HepG2 (cell line): ENCODE measurements around the gene AMZ1. TPM values are rescaled to one million over a fixed set of nuclear protein-coding genes. Genes with fewer than 3 reads are reported as not detected.

Source experiments
- HNF4G ChIP-seq, 2 experiments: sonication (generic) in 1 of 2; formaldehyde crosslinking in 1 of 2; IDR thresholded peaks; 2 replicates each; pipeline versions ENCODE4 v1.4.0 to v1.6.1; 2011 to 2020; ENCODE audit warnings: borderline replicate concordance in 2 of 2, low read depth in 2 of 2, mild to moderate bottlenecking in 2 of 2, low read length in 1 of 2, missing genetic modification reagents in 1 of 2, moderate library complexity in 1 of 2
- MLLT10 ChIP-seq: sonication (generic); formaldehyde crosslinking; IDR thresholded peaks from 2 replicates; pipeline ENCODE4 v1.4.0; 2020; ENCODE audit warnings: missing genetic modification reagents
- MTF1 ChIP-seq: sonication (generic); formaldehyde crosslinking; IDR thresholded peaks from 2 replicates; pipeline ENCODE4 v1.5.0; 2020; ENCODE audit warnings: missing genetic modification reagents
- SATB2 ChIP-seq: sonication (generic); formaldehyde crosslinking; IDR thresholded peaks from 2 replicates; pipeline ENCODE4 v1.5.0; 2020; ENCODE audit warnings: missing genetic modification reagents
- SMAD1 ChIP-seq: sonication (generic); formaldehyde crosslinking; IDR thresholded peaks from 2 replicates; pipeline ENCODE4 v1.4.0; 2020; ENCODE audit warnings: missing genetic modification reagents, low read depth, mild to moderate bottlenecking, borderline replicate concordance
- SYNCRIP ChIP-seq: fragments of 200-400 bp; formaldehyde crosslinking; IDR thresholded peaks from 2 replicates; pipeline ENCODE4 v1.6.1; 2018; ENCODE audit warnings: mild to moderate bottlenecking, low read depth, low read length; ENCODE audit not compliant: insufficient read depth
- TFDP1 ChIP-seq: IDR thresholded peaks from 2 replicates; pipeline ENCODE4 v1.6.1; 2016; ENCODE audit warnings: missing compliant biosample characterization, missing genetic modification reagents, borderline replicate concordance
- TRIM24 ChIP-seq: sonication (generic); formaldehyde crosslinking; IDR thresholded peaks from 2 replicates; pipeline ENCODE4 v1.8.0; 2022; ENCODE audit warnings: mild to moderate bottlenecking, missing genetic modification reagents
- ZKSCAN1 ChIP-seq: fragments of 150-350 bp; IDR thresholded peaks from 2 replicates; pipeline ENCODE4 v1.6.1; 2014; ENCODE audit warnings: low read length
- ZNF260 ChIP-seq: sonication (generic); formaldehyde crosslinking; IDR thresholded peaks from 2 replicates; pipeline ENCODE4 v1.4.0; 2020; ENCODE audit warnings: missing genetic modification reagents, low read depth, mild to moderate bottlenecking, borderline replicate concordance
- ZNF337 ChIP-seq: sonication (generic); formaldehyde crosslinking; IDR thresholded peaks from 2 replicates; pipeline ENCODE4 v1.5.1; 2020; ENCODE audit warnings: missing genetic modification reagents, low read depth, mild to moderate bottlenecking, borderline replicate concordance
- ZNF468 ChIP-seq: sonication (generic); formaldehyde crosslinking; IDR thresholded peaks from 2 replicates; pipeline ENCODE4 v1.8.0; 2022; ENCODE audit warnings: mild to moderate bottlenecking, moderate library complexity, missing genetic modification reagents
- ZNF703 ChIP-seq: sonication (generic); formaldehyde crosslinking; IDR thresholded peaks from 2 replicates; pipeline ENCODE4 v1.5.1; 2020; ENCODE audit warnings: missing genetic modification reagents, mild to moderate bottlenecking, moderate library complexity, borderline replicate concordance
- ZNF740 ChIP-seq: sonication (generic); formaldehyde crosslinking; IDR thresholded peaks from 2 replicates; pipeline ENCODE4 v1.4.0; 2020; ENCODE audit warnings: missing genetic modification reagents
- ZNF816 ChIP-seq: sonication (generic); formaldehyde crosslinking; IDR thresholded peaks from 2 replicates; pipeline ENCODE4 v1.8.0; 2022; ENCODE audit warnings: missing genetic modification reagents, mild to moderate bottlenecking, borderline replicate concordance
- polyA plus RNA-seq, 8 experiments: library from polyadenylated mRNA; depleted of rRNA in 3 of 8; stranded (reverse) in 7 of 8; unstranded in 1 of 8; fragments of >200 nt; fragmentation: Illumina TruSeq in 4 of 8; extraction: Trizol in 4 of 8; gene quantifications; 2 replicates each; pipeline versions ENCODE4 v1.2.1 to v1.2.3, GENCODE V29; 2011 to 2016; ENCODE audit warnings: low read depth in 4 of 8, missing spikeins in 1 of 8, mixed read lengths in 1 of 8; ENCODE audit not compliant: insufficient read depth in 1 of 8
- total RNA-seq, 5 experiments: library from RNA; depleted of rRNA; stranded (reverse); fragments of >200 nt; fragmentation: Illumina TruSeq; extraction: Trizol; gene quantifications; 2 replicates each; pipeline ENCODE4 v1.2.3, GENCODE V29; 2016; ENCODE audit warnings: low read depth in 1 of 5
- TF ChIP-seq, protein P1 (sequence below): sonication (generic); formaldehyde crosslinking; IDR thresholded peaks from 2 replicates; pipeline ENCODE4 v1.5.0; 2020; ENCODE audit warnings: missing genetic modification reagents
- TF ChIP-seq, protein P2 (sequence below): sonication (generic); formaldehyde crosslinking; IDR thresholded peaks from 2 replicates; pipeline ENCODE4 v1.4.0; 2020; ENCODE audit warnings: missing genetic modification reagents
- TF ChIP-seq, protein P3 (sequence below): sonication (generic); formaldehyde crosslinking; IDR thresholded peaks from 2 replicates; pipeline ENCODE4 v1.4.0; 2020; ENCODE audit warnings: missing genetic modification reagents, low read depth, mild to moderate bottlenecking, borderline replicate concordance

AMZ1 gene
- total and polyA plus RNA-seq, 2 of the 13 experiments (the other 11 are each of a cell fraction or from before 2014, with no cell fraction given), result 0.03 TPM; not detected in 1

GRCh38 chr7:2638224-2638991, 49.6 kb upstream of the AMZ1 start (continued):
- peak; percentile 82; the same call in 1 of the 2 replicates for TF ChIP-seq TFDP1
- TF ChIP-seq ZNF260 (CRISPR knock-in tag), result no peak
- TF ChIP-seq ZKSCAN1, result no peak
- TF ChIP-seq SYNCRIP, result no peak
- 0 out of 2 replicates have a peak, but pooled peaks have one; percentile 5 for TF ChIP-seq TRIM24
- 0 out of 2 replicates have a peak, but pooled peaks have one; percentile 57 for TF ChIP-seq SMAD1
- peak; percentile 64; the same call in 1 of the 2 replicates for TF ChIP-seq SATB2
- peak; percentile 89 for TF ChIP-seq ZNF816 (CRISPR knock-in tag)
- TF ChIP-seq, protein P1, sequence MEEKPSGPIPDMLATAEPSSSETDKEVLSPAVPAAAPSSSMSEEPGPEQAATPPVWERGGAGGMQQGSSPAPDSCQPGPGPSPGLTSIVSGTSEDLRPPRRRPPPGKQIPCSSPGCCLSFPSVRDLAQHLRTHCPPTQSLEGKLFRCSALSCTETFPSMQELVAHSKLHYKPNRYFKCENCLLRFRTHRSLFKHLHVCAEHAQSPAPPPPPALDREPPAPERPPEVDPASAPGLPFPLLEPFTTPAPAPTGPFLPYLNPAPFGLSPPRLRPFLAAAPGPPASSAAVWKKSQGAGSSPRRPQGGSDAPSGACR, result peak; percentile 96
- no peak for TF ChIP-seq MLLT10 (CRISPR knock-in tag)
- TF ChIP-seq ZNF703 (CRISPR knock-in tag), result 0 out of 2 replicates have a peak, but pooled peaks have one; percentile 75
- TF ChIP-seq, protein P2, sequence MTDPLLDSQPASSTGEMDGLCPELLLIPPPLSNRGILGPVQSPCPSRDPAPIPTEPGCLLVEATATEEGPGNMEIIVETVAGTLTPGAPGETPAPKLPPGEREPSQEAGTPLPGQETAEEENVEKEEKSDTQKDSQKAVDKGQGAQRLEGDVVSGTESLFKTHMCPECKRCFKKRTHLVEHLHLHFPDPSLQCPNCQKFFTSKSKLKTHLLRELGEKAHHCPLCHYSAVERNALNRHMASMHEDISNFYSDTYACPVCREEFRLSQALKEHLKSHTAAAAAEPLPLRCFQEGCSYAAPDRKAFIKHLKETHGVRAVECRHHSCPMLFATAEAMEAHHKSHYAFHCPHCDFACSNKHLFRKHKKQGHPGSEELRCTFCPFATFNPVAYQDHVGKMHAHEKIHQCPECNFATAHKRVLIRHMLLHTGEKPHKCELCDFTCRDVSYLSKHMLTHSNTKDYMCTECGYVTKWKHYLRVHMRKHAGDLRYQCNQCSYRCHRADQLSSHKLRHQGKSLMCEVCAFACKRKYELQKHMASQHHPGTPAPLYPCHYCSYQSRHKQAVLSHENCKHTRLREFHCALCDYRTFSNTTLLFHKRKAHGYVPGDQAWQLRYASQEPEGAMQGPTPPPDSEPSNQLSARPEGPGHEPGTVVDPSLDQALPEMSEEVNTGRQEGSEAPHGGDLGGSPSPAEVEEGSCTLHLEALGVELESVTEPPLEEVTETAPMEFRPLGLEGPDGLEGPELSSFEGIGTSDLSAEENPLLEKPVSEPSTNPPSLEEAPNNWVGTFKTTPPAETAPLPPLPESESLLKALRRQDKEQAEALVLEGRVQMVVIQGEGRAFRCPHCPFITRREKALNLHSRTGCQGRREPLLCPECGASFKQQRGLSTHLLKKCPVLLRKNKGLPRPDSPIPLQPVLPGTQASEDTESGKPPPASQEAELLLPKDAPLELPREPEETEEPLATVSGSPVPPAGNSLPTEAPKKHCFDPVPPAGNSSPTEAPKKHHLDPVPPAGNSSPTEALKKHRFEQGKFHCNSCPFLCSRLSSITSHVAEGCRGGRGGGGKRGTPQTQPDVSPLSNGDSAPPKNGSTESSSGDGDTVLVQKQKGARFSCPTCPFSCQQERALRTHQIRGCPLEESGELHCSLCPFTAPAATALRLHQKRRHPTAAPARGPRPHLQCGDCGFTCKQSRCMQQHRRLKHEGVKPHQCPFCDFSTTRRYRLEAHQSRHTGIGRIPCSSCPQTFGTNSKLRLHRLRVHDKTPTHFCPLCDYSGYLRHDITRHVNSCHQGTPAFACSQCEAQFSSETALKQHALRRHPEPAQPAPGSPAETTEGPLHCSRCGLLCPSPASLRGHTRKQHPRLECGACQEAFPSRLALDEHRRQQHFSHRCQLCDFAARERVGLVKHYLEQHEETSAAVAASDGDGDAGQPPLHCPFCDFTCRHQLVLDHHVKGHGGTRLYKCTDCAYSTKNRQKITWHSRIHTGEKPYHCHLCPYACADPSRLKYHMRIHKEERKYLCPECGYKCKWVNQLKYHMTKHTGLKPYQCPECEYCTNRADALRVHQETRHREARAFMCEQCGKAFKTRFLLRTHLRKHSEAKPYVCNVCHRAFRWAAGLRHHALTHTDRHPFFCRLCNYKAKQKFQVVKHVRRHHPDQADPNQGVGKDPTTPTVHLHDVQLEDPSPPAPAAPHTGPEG (CRISPR knock-in tag), result peak; percentile 82; the same call in 1 of the 2 replicates
- 0 out of 2 replicates have a peak, but pooled peaks have one; percentile 43 for TF ChIP-seq MTF1 (CRISPR knock-in tag)
- TF ChIP-seq ZNF468 (CRISPR knock-in tag), result 0 out of 2 replicates have a peak, but pooled peaks have one; percentile 57
- TF ChIP-seq ZNF337 (CRISPR knock-in tag), result 0 out of 2 replicates have a peak, but pooled peaks have one; percentile 33
- TF ChIP-seq, protein P3, sequence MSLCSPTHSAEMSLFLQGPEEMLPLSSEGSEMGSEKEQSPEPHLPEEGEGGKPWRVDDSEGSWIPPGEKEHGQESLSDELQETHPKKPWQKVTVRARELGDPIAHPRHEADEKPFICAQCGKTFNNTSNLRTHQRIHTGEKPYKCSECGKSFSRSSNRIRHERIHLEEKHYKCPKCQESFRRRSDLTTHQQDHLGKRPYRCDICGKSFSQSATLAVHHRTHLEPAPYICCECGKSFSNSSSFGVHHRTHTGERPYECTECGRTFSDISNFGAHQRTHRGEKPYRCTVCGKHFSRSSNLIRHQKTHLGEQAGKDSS (CRISPR knock-in tag), result peak; percentile 89
- TF ChIP-seq HNF4G (IDR thresholded peaks at IDR 0.05; ENCODE audit: borderline replicate concordance, low read depth, low read length), result peak; percentile 88
- TF ChIP-seq HNF4G (CRISPR knock-in tag; IDR thresholded peaks at IDR 0.05; ENCODE audit: borderline replicate concordance, low read depth), result peak; percentile 88; the same call in 1 of the 2 replicates
- 0 out of 2 replicates have a peak, but pooled peaks have one; percentile 43 for TF ChIP-seq ZNF740 (CRISPR knock-in tag)
